HCT116 (cell line): ENCODE data around the gene SLC37A3. TPM values are rescaled to one million over a fixed set of nuclear protein-coding genes. Genes with fewer than 3 reads are reported as not detected.

Source experiments
- ATAC-seq: fragments of 200-7000 bp; cut with Tn5 transposase; 2 replicates; pipeline ENCODE4 v1.9.1; 2020; ENCODE audit warnings: mild to moderate bottlenecking, moderate library complexity
- BruUV-seq: library from RNA; stranded (reverse); fragments of 400-500 nt; replicated peaks from 2 replicates; lab custom pipeline; 2021; lab: Mats Ljungman, UMichigan
- CTCF ChIA-PET: fragments of 300-600 bp; sonication (Branson Sonifier 250); formaldehyde crosslinking; loops from one replicate; lab custom pipeline; 2021; ENCODE audit warnings: antibody characterized with exemption; lab: Charles Lee
- POLR2A ChIA-PET: fragments of 300-600, 350-600 bp; sonication (Branson Sonifier 250); formaldehyde crosslinking; loops from one replicate; lab custom pipeline; 2021; ENCODE audit warnings: antibody characterized with exemption; lab: Charles Lee
- RAD21 ChIA-PET, 2 experiments: fragments of 300-600 bp; sonication (Branson Sonifier 250); formaldehyde crosslinking; loops; one replicate each; lab custom pipeline; 2023; ENCODE audit warnings: low total read pairs in 2 of 2; ENCODE audit not compliant: uncharacterized antibody in 2 of 2, unreplicated experiment in 2 of 2, low non-redundant PET in 1 of 2; lab: Charles Lee
- DNase-seq: peaks from one replicate; pipeline ENCODE4 v3.0.0-alpha.2; 2010; ENCODE audit warnings: low read depth, low spot score
- H2AFZ ChIP-seq: fragments of 200-600 bp; shearing (Covaris generic), sonication (generic); 2 replicates; pipeline ENCODE4 v1.6.1; 2017; ENCODE audit warnings: low read depth, mixed run types, mixed read lengths, antibody characterized with exemption, low read length; ENCODE audit not compliant: poor library complexity, severe bottlenecking
- H3K27ac ChIP-seq: 2 replicates; pipeline ENCODE4 v1.5.1; 2012; ENCODE audit warnings: low read depth, low read length
- H3K27me3 ChIP-seq: fragments of 200-600 bp; sonication (generic); 2 replicates; pipeline ENCODE4 v1.6.1; 2016; ENCODE audit warnings: mixed run types, low read length, mixed read lengths; ENCODE audit not compliant: insufficient read depth
- H3K36me3 ChIP-seq, 2 experiments: fragments of 200-500 bp in 1 of 2; fragments of 200-600 bp in 1 of 2; sonication (Bioruptor generic) in 1 of 2; sonication (generic) in 1 of 2; 2 replicates each; pipeline versions ENCODE4 v1.5.1 to v1.6.1; 2014 to 2016; ENCODE audit warnings: low read length in 2 of 2, inconsistent platforms in 1 of 2, mixed read lengths in 1 of 2, mixed run types in 1 of 2; ENCODE audit not compliant: insufficient read depth in 2 of 2, control insufficient read depth in 1 of 2
- H3K4me1 ChIP-seq, 2 experiments: fragments of 200-600 bp in 1 of 2; sonication (generic) in 1 of 2; 2 replicates each; pipeline versions ENCODE4 v1.5.1 to v1.6.1; 2012 to 2017; ENCODE audit warnings: low read length in 2 of 2, inconsistent platforms in 1 of 2, mild to moderate bottlenecking in 1 of 2, mixed read lengths in 1 of 2, mixed run types in 1 of 2, moderate library complexity in 1 of 2; ENCODE audit not compliant: insufficient read depth in 2 of 2, control insufficient read depth in 1 of 2
- H3K4me2 ChIP-seq: fragments of 200-600 bp; sonication (generic); 2 replicates; pipeline ENCODE4 v1.6.1; 2017; ENCODE audit warnings: mixed run types, low read length, mixed read lengths
- H3K4me3 ChIP-seq, 2 experiments: fragments of 200-600 bp in 1 of 2; sonication (generic) in 1 of 2; replicated peaks in 1 of 2; 2 replicates each; pipeline ENCODE4 v1.5.1; 2011 to 2016; ENCODE audit warnings: low read length in 2 of 2, control low read depth in 1 of 2, low read depth in 1 of 2, mild to moderate bottlenecking in 1 of 2, mixed read lengths in 1 of 2, mixed run types in 1 of 2
- H3K79me2 ChIP-seq: fragments of 200-600 bp; sonication (generic); 2 replicates; pipeline ENCODE4 v1.6.1; 2017; ENCODE audit warnings: mild to moderate bottlenecking, mixed run types, low read length, moderate library complexity, mixed read lengths; ENCODE audit not compliant: insufficient read depth
- H3K9ac ChIP-seq: fragments of 200-600 bp; sonication (generic); 2 replicates; pipeline ENCODE4 v1.6.1; 2016; ENCODE audit warnings: low read length, mixed read lengths
- H3K9me2 ChIP-seq: fragments of 200-600 bp; sonication (generic), shearing (Covaris generic); 2 replicates; pipeline ENCODE4 v1.6.1; 2017; ENCODE audit warnings: mixed run types, mild to moderate bottlenecking, moderate library complexity; ENCODE audit not compliant: insufficient read depth
- H3K9me3 ChIP-seq, 2 experiments: fragments of 200-500 bp in 1 of 2; fragments of 200-600 bp in 1 of 2; sonication (Bioruptor generic) in 1 of 2; sonication (generic) in 1 of 2; 2 replicates each; pipeline ENCODE4 v1.6.1; 2014 to 2017; ENCODE audit warnings: low read length in 2 of 2, mixed read lengths in 2 of 2, inconsistent platforms in 1 of 2, low read depth in 1 of 2, mild to moderate bottlenecking in 1 of 2, mixed run types in 1 of 2, moderate library complexity in 1 of 2; ENCODE audit not compliant: control insufficient read depth in 1 of 2, insufficient read depth in 1 of 2
- H4K20me1 ChIP-seq: fragments of 200-600 bp; sonication (generic), shearing (Covaris generic); 2 replicates; pipeline ENCODE4 v1.6.1; 2017; ENCODE audit warnings: mixed run types, mild to moderate bottlenecking, moderate library complexity; ENCODE audit not compliant: insufficient read depth
- CBX3 ChIP-seq: IDR thresholded peaks from 2 replicates; pipeline ENCODE4 v1.6.1; 2012; ENCODE audit warnings: low read depth
- REST ChIP-seq: IDR thresholded peaks from 2 replicates; pipeline ENCODE4 v1.6.1; 2012; ENCODE audit warnings: low read depth
- SP1 ChIP-seq: IDR thresholded peaks from 2 replicates; pipeline ENCODE4 v1.6.1; 2012; ENCODE audit warnings: low read depth
- TCF7L2 ChIP-seq: IDR thresholded peaks from 2 replicates; pipeline ENCODE4 v1.7.0; 2011; ENCODE audit warnings: borderline replicate concordance, inconsistent platforms; ENCODE audit not compliant: insufficient read depth, insufficient read length; ENCODE audit errors: extremely low read depth
- YY1 ChIP-seq: IDR thresholded peaks from 2 replicates; pipeline ENCODE4 v1.6.1; 2011; ENCODE audit warnings: low read length, low read depth, moderate library complexity, mild to moderate bottlenecking; ENCODE audit not compliant: insufficient replicate concordance; ENCODE audit errors: extremely low read depth
- intact Hi-C: fragments of 100-400 bp; cut with micrococcal nuclease; formaldehyde crosslinking; loops from 2 replicates; pipeline ENCODE4 v1.10.0; 2022
- total RNA-seq: library from RNA; stranded (reverse); gene quantifications from one replicate; pipeline ENCODE4 v1.2.1, GENCODE V29; 2021; ENCODE audit not compliant: unreplicated experiment

SLC37A3 gene
- total RNA-seq, 1 experiment from 2014 or later = 41.8 TPM

GRCh38 chr7:140391634-140392033 lies 6.7 kb downstream of the SLC37A3 start:
- H4K20me1 ChIP-seq = no peaks in the 10 kb centered on the region
- intact Hi-C loops = no loop called here
- peaks cover 5 to 8% of the 10 kb centered on the region in 2 experiments for H3K4me1 ChIP-seq
- DNase-seq (no peak), ATAC-seq (no peak)
- RAD21 ChIA-PET = no interaction called here
- no peaks in the 10 kb centered on the region for H3K27me3 ChIP-seq
- POLR2A ChIA-PET = no interaction called here
- no peak overlapping the region for H3K4me2 ChIP-seq
- CTCF ChIA-PET = no interaction called here
- no peak overlapping the region for H2AFZ ChIP-seq
- no peaks in the 10 kb centered on the region for H3K36me3 ChIP-seq
- TF ChIP-seq TCF7L2 (no peak), CBX3 (no peak), REST (no peak), YY1 (no peak), SP1 (no peak)
- H3K9me2 ChIP-seq = no peaks in the 10 kb centered on the region
- no peak overlapping the region for H3K27ac ChIP-seq
- H3K4me3 ChIP-seq = no peak overlapping the region
- H3K79me2 ChIP-seq = peaks cover 95% of the 10 kb centered on the region
- BruUV-seq = no TSS peak
- no peaks in the 10 kb centered on the region for H3K9me3 ChIP-seq
- H3K9ac ChIP-seq = no peak overlapping the region
